Measurements from ENCODE around the gene NEMP1.
"Not testable (repeated sequence)": the region's sequence is repeated elsewhere in the genome, so short reads cannot be mapped to it uniquely, and the experiment has no call there.

Gene NEMP1

GRCh38 chr12:57022324-57022723 is 56.3 kb downstream of the NEMP1 start:
- DNase-seq: not testable (repeated sequence)

GRCh38 chr12:57019983-57020719 is 58.4 kb downstream of the NEMP1 start:
- no peak for DNase-seq

- DNase-seq: no peak
These were observed 59.7 kb downstream of the NEMP1 start for GRCh38 chr12:57018906-57019305.

- DNase-seq: not testable (repeated sequence)
These were observed 60.2 kb downstream of the NEMP1 start for GRCh38 chr12:57018353-57018752.

GRCh38 chr12:57016348-57016747 is 62.2 kb downstream of the NEMP1 start, which contains the start of gene TAC3:
Gene TAC3, minus strand, starts transcription at chr12:57016529. Its CDS starts 732 bp downstream, at chr12:57015797.
- DNase-seq: no peak

- DNase-seq: no peak
These were observed 65.8 kb downstream of the NEMP1 start for GRCh38 chr12:57012600-57013465.

GRCh38 chr12:57011438-57012424 is 66.9 kb downstream of the NEMP1 start:
- DNase-seq: no peak

GRCh38 chr12:57010627-57011247 is 67.9 kb downstream of the NEMP1 start:
- DNase-seq: no peak

- no peak for DNase-seq
These were observed 68.5 kb downstream of the NEMP1 start for GRCh38 chr12:57009949-57010626.

- DNase-seq: no peak
These were observed 70.4 kb downstream of the NEMP1 start for GRCh38 chr12:57008178-57008577.

GRCh38 chr12:57006809-57007475 is 71.6 kb downstream of the NEMP1 start:
- no peak for DNase-seq

- peak; percentile 24 to 72 (median 57) for DNase-seq
These were observed 72.4 kb downstream of the NEMP1 start, which contains the start of gene ZBTB39 for GRCh38 chr12:57005980-57006808. Gene ZBTB39, minus strand, starts transcription at chr12:57006546. Its CDS starts 1,629 bp downstream, at chr12:57004917.

Measured in activated CD4-positive, CD25-positive, alpha-beta regulatory T cell (primary cell).